ENCODE results near the gene NRG2. TPM values are rescaled to one million over a fixed set of nuclear protein-coding genes. Genes with fewer than 3 reads are reported as not detected.

NRG2 gene
- total RNA-seq, 4 donors from 2014 or later, result 2.5 to 21.2 (median 4.5) TPM; not detected in 1

DNA sequence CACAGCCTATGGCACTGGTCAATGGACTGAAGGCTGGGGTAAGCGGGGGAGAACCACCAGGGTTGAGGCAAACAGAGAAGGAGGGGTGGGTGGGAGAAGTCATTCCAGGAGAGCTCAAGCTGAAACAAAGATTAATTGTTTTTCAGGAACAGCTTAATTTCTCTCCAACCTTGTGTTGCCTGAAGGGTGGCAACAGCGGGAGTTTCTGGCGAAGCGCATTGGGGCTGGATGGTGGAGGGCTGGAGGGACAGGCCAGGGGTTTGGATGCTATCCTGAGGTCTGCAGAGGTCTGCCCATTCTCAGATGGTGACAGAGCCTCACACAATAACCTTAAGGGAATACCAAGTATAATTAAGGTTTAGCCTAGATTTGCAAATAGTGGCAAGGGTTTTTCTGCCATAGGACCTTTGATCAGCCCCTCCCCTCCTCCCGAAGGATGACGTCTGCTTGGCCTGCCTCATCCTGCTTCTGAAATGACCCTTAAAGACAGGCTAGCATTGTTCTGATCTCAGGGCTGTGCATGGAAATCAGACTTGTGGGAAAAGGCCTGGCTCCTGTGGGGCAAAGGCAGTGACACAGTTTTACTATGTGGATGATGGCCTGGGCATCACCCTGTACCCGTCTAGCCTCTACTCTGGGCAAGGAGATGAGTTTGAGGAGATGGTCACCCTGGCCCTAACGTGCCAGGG lies 214.7 kb downstream of the NRG2 start:
- no peak overlapping the region for H3K4me3 ChIP-seq
- no peaks in the 10 kb centered on the region for H3K9me3 ChIP-seq
- DNase-seq, result no peak
- H3K36me3 ChIP-seq, result no peaks in the 10 kb centered on the region
- H3K27ac ChIP-seq, result no peak overlapping the region
- no peak for TF ChIP-seq POLR2A (IDR thresholded peaks at IDR 0.05)
- TF ChIP-seq CTCF (IDR thresholded peaks at IDR 0.05), result no peak
- intact Hi-C loops (cut with DNase I; ENCODE audit: low total_unique reads), result no loop called here
- H3K4me1 ChIP-seq, result no peaks in the 10 kb centered on the region
- H3K27me3 ChIP-seq, result no peaks in the 10 kb centered on the region

DNA sequence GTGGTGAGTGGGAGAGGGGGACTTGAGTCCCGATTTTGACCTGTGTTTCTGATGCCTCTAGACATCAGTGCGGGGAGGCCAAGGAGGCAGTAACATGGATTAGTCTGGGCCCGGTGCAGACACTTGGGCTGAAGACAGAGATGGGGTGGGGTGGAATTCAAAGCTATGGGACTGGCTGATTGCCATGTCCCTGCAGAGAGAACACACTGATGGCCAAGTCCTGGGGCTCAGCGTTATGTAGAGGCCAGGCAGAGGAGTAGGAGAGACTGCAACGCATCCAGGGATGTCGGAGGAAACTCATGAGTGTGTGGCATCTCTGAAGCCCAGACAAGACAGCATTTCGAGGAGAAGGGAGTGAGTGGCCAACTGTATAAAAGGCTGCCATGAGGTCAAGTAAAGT lies 217.4 kb downstream of the NRG2 start:
- Histone ChIP-seq H3K4me1 (no peaks in the 10 kb centered on the region), H3K27me3 (no peaks in the 10 kb centered on the region), H3K36me3 (no peaks in the 10 kb centered on the region), H3K4me3 (no peak overlapping the region), H3K27ac (no peak overlapping the region), H3K9me3 (no peaks in the 10 kb centered on the region)
- no peak for DNase-seq
- intact Hi-C loops (cut with DNase I; ENCODE audit: low total_unique reads), result no loop called here
- no peak for TF ChIP-seq CTCF (IDR thresholded peaks at IDR 0.05)

DNA sequence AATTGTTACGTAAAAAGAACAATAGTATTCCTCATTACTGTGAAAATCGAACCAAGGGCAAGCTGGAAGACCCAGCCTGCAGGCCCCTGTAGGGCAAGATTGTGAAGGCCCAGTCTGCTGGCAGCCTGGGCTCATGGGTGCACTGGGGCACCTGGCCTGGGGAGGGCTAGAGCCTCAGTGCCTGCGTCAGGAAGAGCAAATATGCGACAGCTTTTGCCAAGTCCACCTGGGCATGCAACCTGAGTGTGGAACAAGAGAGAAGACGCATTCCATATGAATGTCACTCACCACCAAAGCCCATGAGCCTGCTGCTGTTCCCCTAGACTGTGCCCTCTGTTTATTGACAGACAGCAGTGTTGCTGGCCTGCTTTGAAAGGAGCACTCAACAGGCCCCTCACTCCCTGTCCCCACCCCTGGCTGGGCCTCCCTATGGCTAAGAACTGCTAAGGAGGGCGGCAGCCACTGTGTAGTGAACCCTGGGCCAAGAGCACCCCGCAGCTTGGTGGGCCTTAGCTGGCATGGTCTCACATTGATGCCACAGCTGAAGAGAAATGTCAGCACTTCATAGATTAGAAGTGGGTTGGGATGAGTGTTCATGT lies 219.2 kb downstream of the NRG2 start:
- Histone ChIP-seq H3K36me3 (no peaks in the 10 kb centered on the region), H3K4me1 (no peaks in the 10 kb centered on the region), H3K27me3 (no peaks in the 10 kb centered on the region), H3K9me3 (no peaks in the 10 kb centered on the region), H3K27ac (no peak overlapping the region), H3K4me3 (no peak overlapping the region)
- no peak for DNase-seq
- no peak for TF ChIP-seq CTCF (IDR thresholded peaks at IDR 0.05)
- TF ChIP-seq POLR2A (IDR thresholded peaks at IDR 0.05), result no peak
- intact Hi-C loops (cut with DNase I; ENCODE audit: low total_unique reads), result no loop called here

DNA sequence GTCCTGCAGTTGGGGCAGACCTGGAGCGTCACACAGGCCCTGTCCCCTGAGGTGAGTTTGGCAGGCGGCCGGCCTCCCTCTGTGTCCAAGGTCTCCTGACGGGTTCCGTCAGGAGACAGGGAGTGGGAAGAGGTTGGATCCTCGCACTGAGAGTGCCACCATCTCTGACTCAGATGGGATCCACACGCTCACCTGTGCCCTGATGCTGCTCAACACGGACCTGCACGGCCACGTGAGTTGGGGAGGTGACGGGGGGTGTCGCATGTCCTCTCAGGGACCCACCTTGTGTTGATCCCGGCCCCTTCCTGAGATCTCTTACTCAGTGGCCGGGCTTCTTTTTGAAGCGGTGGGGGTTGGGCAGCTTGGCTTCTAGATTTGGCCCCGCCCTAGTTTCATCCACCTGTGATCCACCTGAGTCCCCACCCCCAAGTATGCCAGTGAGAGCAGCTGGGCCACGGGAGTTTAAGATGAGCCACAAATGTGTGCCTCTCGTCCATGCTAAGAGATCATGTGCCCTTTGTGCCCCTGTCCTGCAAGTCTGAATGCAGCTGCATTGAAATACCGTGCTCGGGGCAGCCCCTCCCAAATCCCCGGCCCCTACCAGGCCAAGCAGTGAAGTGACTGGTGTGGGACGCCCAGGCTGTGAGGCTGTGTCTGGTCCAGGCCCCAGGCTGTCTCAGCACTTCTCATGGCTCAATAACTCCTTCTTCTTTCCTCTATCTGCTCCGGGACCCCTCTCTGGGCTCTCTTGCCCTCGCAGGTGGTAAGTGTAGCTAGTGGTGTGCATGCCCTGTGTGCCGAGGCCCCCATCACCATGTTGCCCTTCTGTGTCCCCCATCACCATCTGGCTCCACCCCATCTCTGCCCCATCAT lies 220.3 kb downstream of the NRG2 start:
- H3K9me3 ChIP-seq, result no peaks in the 10 kb centered on the region
- no peaks in the 10 kb centered on the region for H3K36me3 ChIP-seq
- H3K4me1 ChIP-seq, result no peaks in the 10 kb centered on the region
- no peak overlapping the region for H3K4me3 ChIP-seq
- H3K27me3 ChIP-seq, result no peaks in the 10 kb centered on the region
- no peak for TF ChIP-seq POLR2A (IDR thresholded peaks at IDR 0.05)
- no peak for TF ChIP-seq CTCF (IDR thresholded peaks at IDR 0.05)
- intact Hi-C loops (cut with DNase I; ENCODE audit: low total_unique reads), result no loop called here
- DNase-seq, result no peak
- no peak overlapping the region for H3K27ac ChIP-seq

Measured in uterus (tissue), 4 donors.